H9 (cell line): ENCODE results near the gene GCSH. TPM values are rescaled to one million over a fixed set of nuclear protein-coding genes. Genes with fewer than 3 reads are reported as not detected.

Experiments
- DNase-seq: peaks from one replicate; pipeline ENCODE4 v3.0.0-alpha.2; 2017
- H2AFZ ChIP-seq: one replicate; pipeline ENCODE4 v1.6.1; 2013; ENCODE audit warnings: mild to moderate bottlenecking, low read length, control low read depth, moderate library complexity
- H2AK5ac ChIP-seq: 2 replicates; pipeline ENCODE4 v1.6.1; 2013; ENCODE audit warnings: low read length, control low read depth, mixed read lengths; ENCODE audit not compliant: insufficient read length
- H2BK120ac ChIP-seq: one replicate; pipeline ENCODE4 v1.6.1; 2013; ENCODE audit warnings: low read depth, mild to moderate bottlenecking, low read length, control low read depth, inconsistent platforms; ENCODE audit not compliant: poor library complexity, severe bottlenecking
- H2BK12ac ChIP-seq: 2 replicates; pipeline ENCODE4 v1.6.1; 2013; ENCODE audit warnings: low read length, control low read depth, mixed read lengths, low read depth; ENCODE audit not compliant: insufficient read length
- H2BK15ac ChIP-seq: 2 replicates; pipeline ENCODE4 v1.6.1; 2013; ENCODE audit warnings: low read depth, low read length, control low read depth
- H2BK20ac ChIP-seq: one replicate; pipeline ENCODE4 v1.6.1; 2013; ENCODE audit warnings: low read depth, mild to moderate bottlenecking, low read length, control low read depth, inconsistent platforms; ENCODE audit not compliant: poor library complexity, severe bottlenecking
- H2BK5ac ChIP-seq: 2 replicates; pipeline ENCODE4 v1.6.1; 2013; ENCODE audit warnings: low read length, control low read depth, mixed read lengths; ENCODE audit not compliant: insufficient read length
- H3K14ac ChIP-seq: 2 replicates; pipeline ENCODE4 v1.6.1; 2013; ENCODE audit warnings: low read length, control low read depth; ENCODE audit not compliant: insufficient read depth
- H3K18ac ChIP-seq: 2 replicates; pipeline ENCODE4 v1.6.1; 2013; ENCODE audit warnings: low read depth, mild to moderate bottlenecking, mixed read lengths, low read length, control low read depth; ENCODE audit not compliant: insufficient read length
- H3K23ac ChIP-seq: 2 replicates; pipeline ENCODE4 v1.6.1; 2013; ENCODE audit warnings: low read length, control low read depth, mixed read lengths, low read depth; ENCODE audit not compliant: insufficient read length
- H3K23me2 ChIP-seq: 2 replicates; pipeline ENCODE4 v1.6.1; 2013; ENCODE audit warnings: low read depth, mild to moderate bottlenecking, mixed read lengths, low read length, control low read depth; ENCODE audit not compliant: insufficient read length, poor library complexity, severe bottlenecking
- H3K27ac ChIP-seq: 2 replicates; pipeline ENCODE4 v1.5.1; 2013; ENCODE audit warnings: low read length, control low read depth, mixed read lengths, low read depth; ENCODE audit not compliant: insufficient read length
- H3K27me3 ChIP-seq: 2 replicates; pipeline ENCODE4 v1.6.1; 2013; ENCODE audit warnings: low read length, control low read depth, inconsistent platforms; ENCODE audit not compliant: insufficient read depth
- H3K4ac ChIP-seq: 2 replicates; pipeline ENCODE4 v1.6.1; 2013; ENCODE audit warnings: low read depth, mild to moderate bottlenecking, control low read depth, inconsistent platforms, low read length, moderate library complexity
- H3K4me1 ChIP-seq: 2 replicates; pipeline ENCODE4 v1.6.1; 2013; ENCODE audit warnings: low read length, control low read depth, inconsistent platforms; ENCODE audit not compliant: insufficient read depth
- H3K4me2 ChIP-seq: 2 replicates; pipeline ENCODE4 v1.6.1; 2013; ENCODE audit warnings: low read length, control low read depth, mixed read lengths; ENCODE audit not compliant: insufficient read length, insufficient read depth
- H3K56ac ChIP-seq: 2 replicates; pipeline ENCODE4 v1.6.1; 2013; ENCODE audit warnings: low read depth, mild to moderate bottlenecking, mixed read lengths, low read length, control low read depth; ENCODE audit not compliant: insufficient read length
- H3K79me1 ChIP-seq: 2 replicates; pipeline ENCODE4 v1.6.1; 2013; ENCODE audit warnings: low read depth, mild to moderate bottlenecking, moderate library complexity, low read length, control low read depth, inconsistent platforms; ENCODE audit not compliant: insufficient read depth, poor library complexity, severe bottlenecking
- H3K79me2 ChIP-seq: 2 replicates; pipeline ENCODE4 v1.6.1; 2013; ENCODE audit warnings: low read length, control low read depth, inconsistent platforms; ENCODE audit not compliant: insufficient read depth
- H3K9ac ChIP-seq: 2 replicates; pipeline ENCODE4 v1.6.1; 2013; ENCODE audit warnings: low read length, control low read depth, mixed read lengths; ENCODE audit not compliant: insufficient read length; ENCODE audit errors: extremely low read depth
- H3K9me3 ChIP-seq: one replicate; pipeline ENCODE4 v1.6.1; 2013; ENCODE audit warnings: low read depth, low read length, inconsistent platforms; ENCODE audit not compliant: control insufficient read depth
- H3T11ph ChIP-seq: one replicate; pipeline ENCODE4 v1.6.1; 2013; ENCODE audit warnings: mild to moderate bottlenecking, low read length, control low read depth, inconsistent platforms
- H4K20me1 ChIP-seq: one replicate; pipeline ENCODE4 v1.6.1; 2013; ENCODE audit not compliant: control insufficient read depth, insufficient read length, insufficient read depth
- H4K5ac ChIP-seq: 2 replicates; pipeline ENCODE4 v1.6.1; 2013; ENCODE audit warnings: low read depth, mild to moderate bottlenecking, mixed read lengths, low read length, control low read depth; ENCODE audit not compliant: insufficient read length
- H4K8ac ChIP-seq: replicated peaks from 2 replicates; pipeline ENCODE4 v1.6.1; 2013; ENCODE audit warnings: low read length, control low read depth, mixed read lengths, low read depth; ENCODE audit not compliant: insufficient read length
- H4K91ac ChIP-seq: 2 replicates; pipeline ENCODE4 v1.6.1; 2013; ENCODE audit warnings: low read depth, mild to moderate bottlenecking, moderate library complexity, mixed read lengths, low read length, control low read depth; ENCODE audit not compliant: insufficient read length
- H3K27ac Mint-ChIP-seq, 3 experiments: 2 replicates in 2 of 3; 3 replicates in 1 of 3; pipeline ENCODE4 v1.8.0; 2020 to 2021; ENCODE audit warnings: mixed read lengths in 3 of 3, mild to moderate bottlenecking in 1 of 3, moderate library complexity in 1 of 3
- H3K27me3 Mint-ChIP-seq: 2 replicates; pipeline ENCODE4 v1.8.0; 2021; ENCODE audit warnings: low read depth, mild to moderate bottlenecking, moderate library complexity, mixed read lengths
- H3K36me3 Mint-ChIP-seq, 3 experiments: 2 replicates in 2 of 3; 3 replicates in 1 of 3; pipeline ENCODE4 v1.8.0; 2020 to 2021; ENCODE audit warnings: low read depth in 3 of 3, mixed read lengths in 3 of 3; ENCODE audit not compliant: insufficient read depth in 1 of 3
- H3K4me1 Mint-ChIP-seq, 2 experiments: 2 replicates each; pipeline ENCODE4 v1.8.0; 2020; ENCODE audit warnings: mixed read lengths in 2 of 2
- H3K4me3 Mint-ChIP-seq, 2 experiments: 2 replicates in 1 of 2; 3 replicates in 1 of 2; pipeline ENCODE4 v1.8.0; 2020 to 2021; ENCODE audit warnings: mild to moderate bottlenecking in 2 of 2, mixed read lengths in 2 of 2, moderate library complexity in 1 of 2
- H3K9me3 Mint-ChIP-seq, 2 experiments: 2 replicates in 1 of 2; 3 replicates in 1 of 2; pipeline ENCODE4 v1.8.0; 2020; ENCODE audit warnings: mild to moderate bottlenecking in 2 of 2, mixed read lengths in 2 of 2, moderate library complexity in 1 of 2
- CTCF ChIP-seq: fragments of 200-600 bp; sonication (generic); conservative IDR thresholded peaks from 3 replicates; pipeline ENCODE4 v1.8.0; 2021; ENCODE audit warnings: antibody characterized with exemption, mild to moderate bottlenecking
- WGBS: extraction: QIAGEN DNeasy Blood & Tissue Kit; methylation state at CpG from one replicate; pipeline ENCODE4 v1.1.7; 2013; ENCODE audit warnings: missing lambda C conversion rate, low lambda C conversion rate, mixed read lengths; ENCODE audit not compliant: insufficient read length; ENCODE audit errors: extremely low coverage; 5-methylcytosine and 5-hydroxymethylcytosine counted together
- total RNA-seq: library from RNA; stranded (reverse); gene quantifications from 2 replicates; pipeline ENCODE4 v1.2.1, GENCODE V29; 2021

The GCSH gene
- total RNA-seq, 1 experiment from 2014 or later, result 87.4 TPM

- Histone ChIP-seq H3K23ac (no peak overlapping the region), H3K27me3 (no peaks in the 10 kb centered on the region), H4K20me1 (no peaks in the 10 kb centered on the region), H3T11ph (no peak overlapping the region), H3K14ac (no peak overlapping the region), H3K9ac (no peak overlapping the region), H3K56ac (no peak overlapping the region), H3K4me1 (no peaks in the 10 kb centered on the region), H3K4ac (no peak overlapping the region), H3K79me2 (no peaks in the 10 kb centered on the region), H3K4me2 (no peak overlapping the region), H2AFZ (no peak overlapping the region), H4K8ac (no peak overlapping the region), H2BK120ac (no peak overlapping the region), H3K79me1 (no peaks in the 10 kb centered on the region), H2BK15ac (no peak overlapping the region), H3K23me2 (no peaks in the 10 kb centered on the region), H2AK5ac (no peak overlapping the region), H2BK5ac (no peak overlapping the region), H2BK20ac (no peak overlapping the region), H3K27ac (no peak overlapping the region), H4K5ac (no peak overlapping the region), H4K91ac (no peak overlapping the region), H3K18ac (no peak overlapping the region), H3K9me3 (no peaks in the 10 kb centered on the region), H2BK12ac (no peak overlapping the region)
- no peak for DNase-seq
- Mint-ChIP-seq H3K27ac (no peak overlapping the region), H3K4me1 (no peaks in the 10 kb centered on the region), H3K36me3 (no peaks in the 10 kb centered on the region), H3K4me3 (no peak overlapping the region), H3K27me3 (no peaks in the 10 kb centered on the region; the same call in none of the 2 replicates), H3K9me3 (no peaks in the 10 kb centered on the region)
- no CpG with 5 or more reads among the region's 11 CpGs for WGBS
- no peak for TF ChIP-seq CTCF
These were observed 11.3 kb upstream of the GCSH start for GRCh38 chr16:81107511-81107910.
